Osteocyte (in vitro differentiated cells): Measurements from ENCODE around the gene CNBD2. TPM values are rescaled to one million over a fixed set of nuclear protein-coding genes. Genes with fewer than 3 reads are reported as not detected.

Experiments used
- DNase-seq: peaks from one replicate; pipeline ENCODE4 v3.0.0; 2021; ENCODE audit warnings: mixed read lengths; ENCODE audit not compliant: unreplicated experiment; ENCODE audit errors: extremely low spot score
- H3K27ac Mint-ChIP-seq: one replicate; pipeline ENCODE4 v1.8.0; 2021; ENCODE audit warnings: mild to moderate bottlenecking, mixed read lengths; ENCODE audit not compliant: unreplicated experiment
- H3K27me3 Mint-ChIP-seq: one replicate; pipeline ENCODE4 v1.8.0; 2021; ENCODE audit warnings: mixed read lengths; ENCODE audit not compliant: unreplicated experiment
- H3K36me3 Mint-ChIP-seq: one replicate; pipeline ENCODE4 v1.8.0; 2021; ENCODE audit warnings: mixed read lengths; ENCODE audit not compliant: unreplicated experiment
- H3K4me1 Mint-ChIP-seq: one replicate; pipeline ENCODE4 v1.8.0; 2021; ENCODE audit warnings: mixed read lengths; ENCODE audit not compliant: unreplicated experiment
- H3K4me3 Mint-ChIP-seq: one replicate; pipeline ENCODE4 v1.8.0; 2021; ENCODE audit warnings: mild to moderate bottlenecking, moderate library complexity, mixed read lengths; ENCODE audit not compliant: unreplicated experiment
- H3K9me3 Mint-ChIP-seq: one replicate; pipeline ENCODE4 v1.8.0; 2021; ENCODE audit warnings: mixed read lengths; ENCODE audit not compliant: unreplicated experiment
- total RNA-seq: library from RNA; stranded (reverse); gene quantifications from 2 replicates; pipeline ENCODE4 v1.2.1, GENCODE V29; 2021
- TF ChIP-seq, protein P1 (sequence below): fragments of 200-600 bp; sonication (generic); IDR thresholded peaks from 2 replicates; pipeline ENCODE4 v1.5.0; 2021; ENCODE audit warnings: antibody characterized with exemption, mild to moderate bottlenecking, moderate library complexity

The CNBD2 gene
- total RNA-seq, 1 donor from 2014 or later, result 4.6 TPM

DNA sequence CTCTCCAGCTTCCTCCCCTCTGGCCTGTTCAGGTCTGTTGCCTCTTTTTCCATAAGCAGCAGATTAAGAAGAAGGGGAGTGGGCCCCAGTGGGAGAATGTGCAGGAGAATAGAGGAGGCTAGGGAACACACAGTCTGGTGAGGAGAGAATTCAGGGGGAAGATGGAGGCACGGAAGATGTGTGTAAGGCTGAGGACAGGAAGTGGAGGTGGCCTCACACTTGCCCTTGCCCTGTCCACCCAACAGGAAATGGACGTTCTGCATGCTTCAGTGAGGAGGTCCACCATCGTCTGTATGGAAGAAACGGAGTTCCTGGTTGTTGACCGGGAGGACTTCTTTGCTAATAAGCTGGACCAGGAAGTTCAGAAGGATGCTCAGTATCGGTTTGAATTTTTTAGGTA, 16.0 kb downstream of the CNBD2 start:
- DNase-seq, result no peak
- Mint-ChIP-seq H3K36me3 (no peaks in the 10 kb centered on the region), H3K27ac (no peak overlapping the region), H3K9me3 (no peaks in the 10 kb centered on the region), H3K27me3 (peaks cover 13% of the 10 kb centered on the region), H3K4me3 (no peak overlapping the region), H3K4me1 (peaks cover 4% of the 10 kb centered on the region)
- TF ChIP-seq, protein P1, sequence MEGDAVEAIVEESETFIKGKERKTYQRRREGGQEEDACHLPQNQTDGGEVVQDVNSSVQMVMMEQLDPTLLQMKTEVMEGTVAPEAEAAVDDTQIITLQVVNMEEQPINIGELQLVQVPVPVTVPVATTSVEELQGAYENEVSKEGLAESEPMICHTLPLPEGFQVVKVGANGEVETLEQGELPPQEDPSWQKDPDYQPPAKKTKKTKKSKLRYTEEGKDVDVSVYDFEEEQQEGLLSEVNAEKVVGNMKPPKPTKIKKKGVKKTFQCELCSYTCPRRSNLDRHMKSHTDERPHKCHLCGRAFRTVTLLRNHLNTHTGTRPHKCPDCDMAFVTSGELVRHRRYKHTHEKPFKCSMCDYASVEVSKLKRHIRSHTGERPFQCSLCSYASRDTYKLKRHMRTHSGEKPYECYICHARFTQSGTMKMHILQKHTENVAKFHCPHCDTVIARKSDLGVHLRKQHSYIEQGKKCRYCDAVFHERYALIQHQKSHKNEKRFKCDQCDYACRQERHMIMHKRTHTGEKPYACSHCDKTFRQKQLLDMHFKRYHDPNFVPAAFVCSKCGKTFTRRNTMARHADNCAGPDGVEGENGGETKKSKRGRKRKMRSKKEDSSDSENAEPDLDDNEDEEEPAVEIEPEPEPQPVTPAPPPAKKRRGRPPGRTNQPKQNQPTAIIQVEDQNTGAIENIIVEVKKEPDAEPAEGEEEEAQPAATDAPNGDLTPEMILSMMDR, result no peak

DNA sequence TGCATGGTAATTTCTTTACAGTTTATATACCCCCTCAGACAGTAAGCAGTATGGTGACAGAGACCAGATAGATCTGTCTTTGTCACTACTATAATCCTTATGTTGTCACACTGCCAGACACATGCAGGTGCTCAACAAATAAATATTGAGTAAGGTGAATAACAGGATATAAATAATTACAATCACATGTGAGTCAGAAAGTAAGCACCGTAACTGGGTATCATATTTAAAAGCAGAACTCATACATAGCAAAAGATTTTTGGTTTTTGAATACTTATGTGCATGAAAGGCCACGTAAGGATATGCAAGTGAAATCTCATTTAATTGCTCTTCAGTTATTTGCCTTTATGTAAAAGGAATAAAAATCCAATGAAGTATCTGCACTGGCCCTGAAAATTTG, 17.4 kb downstream of the CNBD2 start:
- TF ChIP-seq, protein P1, result no peak

DNA sequence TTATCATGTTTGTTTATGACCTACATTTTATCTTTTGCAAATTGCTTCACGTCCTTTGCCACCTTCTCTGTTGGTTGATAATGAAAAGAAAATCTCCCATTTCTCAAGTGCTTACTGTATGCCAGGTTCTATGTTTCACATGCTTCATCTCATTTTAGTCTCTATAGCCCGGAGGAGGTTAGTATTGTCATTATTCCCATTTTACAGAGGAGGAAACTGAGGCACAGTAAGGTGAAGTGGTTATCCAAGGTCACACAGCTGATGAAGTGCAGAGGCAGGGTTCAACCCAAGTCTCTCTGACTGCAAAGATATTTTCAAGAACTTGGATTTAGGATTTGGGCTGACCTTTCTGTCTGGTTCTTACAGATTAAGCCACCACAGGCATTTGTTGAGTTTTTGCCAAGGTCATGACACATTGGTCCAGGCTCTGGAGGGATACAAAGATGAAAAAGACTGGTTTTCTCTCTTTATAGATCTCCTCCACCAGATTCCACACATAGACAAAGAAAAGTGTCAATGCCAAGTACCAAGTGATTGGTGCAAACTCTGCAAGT, 20.6 kb downstream of the CNBD2 start:
- TF ChIP-seq, protein P1, result no peak
- H3K36me3 Mint-ChIP-seq, result no peaks in the 10 kb centered on the region
- H3K4me3 Mint-ChIP-seq, result no peak overlapping the region
- no peak overlapping the region for H3K27ac Mint-ChIP-seq
- H3K27me3 Mint-ChIP-seq, result peaks cover 24% of the 10 kb centered on the region
- H3K9me3 Mint-ChIP-seq, result no peaks in the 10 kb centered on the region
- no peak for DNase-seq
- H3K4me1 Mint-ChIP-seq, result peaks cover 6% of the 10 kb centered on the region

More for the DNA sequence above, 17.4 kb downstream of the CNBD2 start:
- no peaks in the 10 kb centered on the region for H3K9me3 Mint-ChIP-seq
- peaks cover 22% of the 10 kb centered on the region for H3K27me3 Mint-ChIP-seq
- H3K36me3 Mint-ChIP-seq, result no peaks in the 10 kb centered on the region
- H3K4me1 Mint-ChIP-seq, result no peaks in the 10 kb centered on the region
- H3K27ac Mint-ChIP-seq, result no peak overlapping the region
- H3K4me3 Mint-ChIP-seq, result no peak overlapping the region
- no peak for DNase-seq

DNA sequence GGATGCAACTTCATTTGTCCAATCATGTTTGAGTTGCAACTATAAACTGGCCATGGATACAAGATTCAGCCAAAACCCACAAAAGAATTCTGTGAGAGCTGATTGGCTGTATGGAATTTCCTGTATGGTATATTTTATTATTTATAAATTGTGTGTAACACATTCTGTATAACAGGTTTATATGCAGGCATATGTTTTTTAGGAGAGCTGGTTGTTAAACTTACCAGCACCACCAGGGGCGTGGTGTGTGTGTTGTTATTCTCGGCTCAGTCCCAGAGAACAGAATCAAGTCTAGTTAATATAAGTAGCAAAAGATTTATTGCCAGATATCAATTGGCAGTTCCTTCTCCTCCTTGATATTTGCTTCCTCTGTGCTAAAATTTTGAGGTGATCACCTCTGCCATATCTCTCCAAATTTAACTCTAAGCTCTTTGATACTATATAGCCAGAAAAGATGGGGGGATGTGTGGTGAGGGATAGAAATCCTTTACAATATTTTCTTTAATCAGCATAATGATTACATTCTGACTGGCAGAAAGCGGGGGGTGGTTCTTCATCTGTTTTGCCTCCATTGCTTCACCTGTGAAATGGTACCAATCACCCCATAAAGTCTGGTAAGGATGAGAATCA, 22.9 kb downstream of the CNBD2 start:
- DNase-seq, result no peak
- H3K27me3 Mint-ChIP-seq, result peaks cover 24% of the 10 kb centered on the region
- H3K4me1 Mint-ChIP-seq, result peaks cover 10% of the 10 kb centered on the region
- no peaks in the 10 kb centered on the region for H3K9me3 Mint-ChIP-seq
- H3K4me3 Mint-ChIP-seq, result no peak overlapping the region
- no peaks in the 10 kb centered on the region for H3K36me3 Mint-ChIP-seq
- TF ChIP-seq, protein P1, result peak; percentile 63
- H3K27ac Mint-ChIP-seq, result no peak overlapping the region

- Mint-ChIP-seq H3K4me1 (peaks cover 10% of the 10 kb centered on the region), H3K36me3 (no peaks in the 10 kb centered on the region), H3K9me3 (no peaks in the 10 kb centered on the region), H3K27me3 (peaks cover 19% of the 10 kb centered on the region), H3K27ac (no peak overlapping the region), H3K4me3 (peak overlapping the region; percentile 61)
- DNase-seq, result no peak
- TF ChIP-seq, protein P1, result peak; percentile 80
Observed at GRCh38 chr20:35992713-35993335, 24.4 kb downstream of the CNBD2 start.
